GM19463 (cell line): ENCODE data around the gene RAN.
"Not testable (repeated sequence)": the region's sequence is repeated elsewhere in the genome, so short reads cannot be mapped to it uniquely, and the experiment has no call there.

Experiments
- ATAC-seq: cut with Tn5 transposase; IDR thresholded peaks from one replicate; pipeline ENCODE4 v1.9.1; 2021; ENCODE audit warnings: mild to moderate bottlenecking, moderate library complexity; ENCODE audit not compliant: unreplicated experiment

Gene RAN

DNA sequence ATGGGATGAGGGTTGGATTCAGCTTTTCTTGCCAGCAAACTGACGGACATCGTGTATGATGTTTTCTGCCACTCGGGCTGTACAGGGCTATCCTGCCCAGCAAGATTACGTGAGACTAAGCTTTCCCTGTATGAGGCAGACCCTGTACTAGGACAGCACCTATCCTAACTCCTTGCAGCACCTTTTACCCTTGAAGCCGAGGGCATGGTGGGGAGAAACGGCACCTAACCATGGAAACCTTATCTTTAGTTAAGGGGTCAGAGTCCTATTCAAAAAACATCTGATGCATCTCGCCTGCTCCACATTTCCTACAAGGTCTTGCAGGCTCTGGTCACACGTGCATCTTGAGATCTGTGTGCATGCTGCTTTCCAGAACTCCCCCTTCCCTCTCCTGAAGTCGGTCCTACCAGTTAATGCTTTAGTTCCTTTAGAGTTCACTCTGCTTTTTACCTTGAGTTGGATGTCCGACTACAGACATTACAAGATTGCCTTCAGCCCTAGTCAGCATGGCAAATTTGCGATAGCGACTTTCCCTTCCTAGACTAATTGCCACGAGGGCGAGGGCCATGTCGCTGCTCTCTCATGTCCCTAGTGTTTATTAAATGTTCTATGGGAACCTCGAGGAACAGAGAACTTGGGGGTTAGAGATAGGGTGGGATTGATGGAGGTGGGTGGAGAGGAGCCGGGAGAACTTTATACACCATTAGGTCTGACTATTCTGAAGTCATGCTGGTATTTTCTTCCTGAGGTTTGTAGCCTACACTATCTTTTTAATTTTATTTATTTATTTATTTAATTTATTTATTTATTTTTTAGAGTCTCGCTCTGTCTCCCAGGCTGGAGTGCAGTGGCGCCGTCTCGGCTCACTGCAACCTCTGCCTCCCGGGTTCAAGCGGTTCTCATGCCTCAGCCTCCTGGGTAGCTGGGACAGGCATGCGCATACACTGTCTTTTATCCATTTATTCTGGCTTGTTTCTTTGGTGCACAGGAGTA, 6.6 kb downstream of the RAN start:
- no peak for ATAC-seq

DNA sequence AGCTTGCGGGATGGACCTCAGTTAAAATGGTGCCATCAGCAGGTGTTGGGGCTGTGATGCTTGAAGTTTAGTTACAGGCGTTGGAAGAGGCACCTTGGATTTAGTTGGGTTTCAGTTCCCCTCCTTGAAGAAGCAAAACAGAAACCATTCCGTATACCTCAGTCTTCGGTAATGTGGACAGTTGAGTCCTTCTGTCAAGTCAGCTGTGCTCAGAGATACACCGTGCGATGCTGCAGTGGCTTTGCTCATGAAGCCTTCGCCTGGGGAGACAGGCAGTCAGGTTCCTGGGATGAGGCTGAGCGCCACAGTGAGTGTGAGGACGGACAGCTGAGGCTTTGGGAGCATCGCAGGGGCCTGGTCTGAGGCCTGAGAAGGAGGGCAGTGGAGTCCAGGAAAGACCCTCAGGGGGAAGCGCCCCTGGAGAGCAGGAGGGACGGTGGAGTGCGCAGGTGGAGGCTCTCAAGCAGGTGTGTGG, 7.4 kb downstream of the RAN start:
- ATAC-seq, result peak; percentile 77

DNA sequence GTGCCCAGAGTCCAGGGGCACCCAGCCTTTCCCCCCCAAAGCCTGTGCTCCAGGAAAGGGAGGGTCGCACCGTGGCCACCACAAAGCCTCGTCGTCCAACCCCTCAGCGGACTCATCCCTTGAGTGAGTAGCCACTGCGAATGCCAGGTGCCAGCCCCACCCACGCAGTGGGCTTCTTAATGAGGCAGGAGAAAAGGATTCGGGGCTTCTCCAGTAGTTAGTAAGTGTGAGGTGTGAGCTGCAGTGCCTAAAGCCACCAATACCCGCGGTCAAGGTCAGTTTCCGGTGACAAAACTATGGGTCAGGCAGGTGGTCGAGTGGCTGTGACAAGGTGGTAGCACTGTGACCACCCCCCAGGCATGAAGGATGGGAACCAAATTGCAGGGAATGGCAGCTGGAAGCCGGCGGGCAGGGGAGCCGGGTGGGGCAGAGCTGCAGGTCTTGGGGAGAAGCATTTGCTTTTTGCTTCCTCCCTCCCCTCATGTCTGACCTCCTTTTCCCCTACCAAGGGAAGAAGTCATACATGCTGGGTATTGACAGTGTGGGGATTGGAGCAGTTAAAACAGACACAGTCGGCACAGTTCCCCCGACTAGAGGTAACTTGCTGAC, 8.0 kb downstream of the RAN start:
- ATAC-seq, result peak; percentile 18

DNA sequence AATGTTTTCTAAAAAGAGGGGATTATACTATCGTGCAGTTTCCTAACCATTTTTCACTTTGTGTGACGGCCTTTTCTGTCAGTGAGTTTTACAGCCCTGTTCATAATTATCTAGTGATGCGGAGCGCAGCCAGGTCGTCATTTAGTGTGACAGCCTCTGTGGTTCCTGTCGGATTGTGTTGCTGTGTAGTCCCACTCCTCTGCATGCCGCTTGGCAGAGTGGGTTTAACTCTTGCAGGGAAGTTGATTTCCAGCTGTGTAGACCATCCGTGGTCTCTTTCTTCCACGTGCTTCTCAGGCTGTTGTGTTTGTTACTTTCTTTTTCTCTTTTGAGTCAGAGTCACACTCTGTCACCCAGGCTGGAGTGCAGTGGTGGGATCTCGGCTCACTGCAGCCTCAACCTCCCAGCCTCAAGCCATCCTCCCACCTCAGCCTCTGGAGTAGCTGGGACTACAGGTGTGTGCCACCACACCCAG, 8.6 kb downstream of the RAN start:
- ATAC-seq, result peak; percentile 58

DNA sequence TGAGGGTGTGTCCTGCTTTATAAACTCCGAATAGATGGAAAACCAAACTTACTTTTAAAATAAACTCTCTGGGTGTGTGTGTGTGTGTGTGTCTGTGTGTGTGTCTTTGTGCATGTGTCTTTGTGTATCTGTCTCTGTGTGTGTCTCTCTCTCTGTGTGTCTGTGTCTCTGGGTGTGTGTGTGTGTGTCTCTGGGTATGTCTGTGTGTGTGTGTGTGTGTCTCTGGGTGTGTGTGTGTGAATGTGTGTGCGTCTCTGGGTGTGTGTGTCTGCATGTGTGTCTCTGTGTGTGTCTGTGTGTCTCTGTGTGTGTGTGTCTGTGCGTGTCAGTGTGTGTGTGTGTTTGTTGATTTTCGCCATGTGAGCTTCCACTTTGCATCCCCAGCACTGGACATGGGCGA, 9.2 kb downstream of the RAN start:
- ATAC-seq, result no peak

DNA sequence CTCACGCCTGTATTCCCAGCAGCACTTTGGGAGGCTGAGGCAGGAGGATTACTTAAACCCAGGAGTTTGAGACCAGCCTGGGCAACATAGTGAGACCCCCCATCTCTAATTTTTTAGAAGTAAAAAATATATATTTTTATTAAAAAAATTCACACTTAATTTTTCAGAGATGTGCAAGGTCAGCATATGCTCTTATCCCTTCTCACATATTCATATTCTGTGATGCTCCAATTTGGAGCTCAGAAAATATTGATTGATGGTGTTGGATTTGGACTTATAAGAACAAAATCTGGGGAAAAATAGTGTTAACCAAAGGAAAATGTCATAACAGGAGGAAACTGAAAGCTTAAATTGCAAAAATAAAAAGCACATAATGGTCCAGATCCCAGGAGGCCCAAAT, 9.7 kb downstream of the RAN start:
- no peak for ATAC-seq

DNA sequence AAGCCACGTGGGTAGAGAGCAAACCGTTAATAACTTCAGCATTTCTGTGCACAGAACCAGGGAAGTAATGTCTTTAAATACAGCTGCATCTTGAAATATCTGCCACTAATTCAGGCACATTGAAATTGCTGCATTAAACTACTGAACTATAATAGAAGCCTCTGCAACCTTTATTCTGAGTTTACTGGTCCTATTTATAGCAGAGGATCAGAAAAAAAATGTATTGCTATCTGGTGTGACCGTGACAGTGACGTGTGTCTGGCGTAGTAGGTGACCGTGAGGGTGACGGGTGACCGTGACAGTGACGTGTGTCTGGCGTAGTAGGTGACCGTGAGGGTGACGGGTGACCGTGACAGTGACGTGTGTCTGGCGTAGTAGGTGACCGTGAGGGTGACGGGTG, 15.3 kb downstream of the RAN start:
- not testable (repeated sequence) for ATAC-seq

DNA sequence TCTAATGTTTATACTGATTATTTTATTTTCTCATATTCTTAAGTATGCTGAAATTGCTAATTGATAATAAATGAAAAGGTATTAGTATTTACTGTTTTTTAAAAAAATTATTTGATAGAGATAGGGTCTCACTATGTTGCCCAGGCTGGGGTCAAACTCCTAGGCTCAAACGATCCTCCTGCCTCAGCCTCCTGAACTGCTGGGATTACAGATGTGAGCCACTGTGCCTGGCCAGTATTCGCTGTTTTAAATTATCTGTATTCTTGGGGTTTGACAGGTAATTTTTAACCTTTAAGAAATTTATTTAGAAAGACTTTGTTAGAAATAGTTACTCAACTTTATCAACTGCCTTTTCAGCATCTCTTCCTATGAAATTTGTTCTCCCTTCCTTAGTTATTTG, 32.2 kb downstream of the RAN start:
- no peak for ATAC-seq

DNA sequence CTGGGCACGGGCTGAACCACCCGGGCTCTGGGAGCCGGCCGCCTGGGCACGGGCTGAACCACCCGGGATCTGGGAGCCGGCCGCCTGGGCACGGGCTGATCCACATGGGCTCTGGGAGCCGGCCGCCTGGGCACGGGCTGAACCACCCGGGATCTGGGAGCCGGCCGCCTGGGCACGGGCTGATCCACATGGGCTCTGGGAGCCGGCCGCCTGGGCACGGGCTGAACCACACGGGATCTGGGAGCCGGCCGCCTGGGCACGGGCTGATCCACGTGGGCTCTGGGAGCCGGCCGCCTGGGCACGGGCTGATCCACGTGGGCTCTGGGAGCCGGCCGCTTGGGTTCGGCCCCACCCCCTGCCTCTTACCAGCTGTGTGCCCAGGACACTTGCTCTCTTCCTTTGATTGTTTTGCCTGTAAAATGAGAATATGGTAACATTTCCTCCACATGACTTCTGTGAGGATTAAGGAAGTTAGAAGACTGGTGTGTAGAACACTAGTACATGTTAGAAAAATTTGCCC, 33.1 kb downstream of the RAN start:
- ATAC-seq, result not testable (repeated sequence)

DNA sequence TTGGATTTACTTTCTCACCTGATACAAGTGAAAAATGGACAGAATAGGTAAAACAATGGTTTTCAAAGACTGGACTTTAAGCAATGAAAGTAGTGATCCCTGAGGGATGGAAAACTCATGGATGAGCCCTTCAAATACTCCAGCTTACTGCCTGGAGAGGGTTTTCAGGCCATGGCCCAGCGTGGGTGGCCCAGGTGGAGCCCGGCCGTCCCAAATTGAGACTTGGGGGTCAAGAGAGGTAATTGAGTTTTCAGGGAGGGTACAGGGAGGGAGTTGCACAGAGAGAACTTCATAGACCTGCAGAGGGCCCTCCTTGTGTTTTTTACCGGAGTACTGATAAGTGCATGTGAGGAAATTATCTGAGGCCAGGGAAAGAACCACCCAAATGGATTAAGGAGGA, 37.2 kb downstream of the RAN start:
- no peak for ATAC-seq

DNA sequence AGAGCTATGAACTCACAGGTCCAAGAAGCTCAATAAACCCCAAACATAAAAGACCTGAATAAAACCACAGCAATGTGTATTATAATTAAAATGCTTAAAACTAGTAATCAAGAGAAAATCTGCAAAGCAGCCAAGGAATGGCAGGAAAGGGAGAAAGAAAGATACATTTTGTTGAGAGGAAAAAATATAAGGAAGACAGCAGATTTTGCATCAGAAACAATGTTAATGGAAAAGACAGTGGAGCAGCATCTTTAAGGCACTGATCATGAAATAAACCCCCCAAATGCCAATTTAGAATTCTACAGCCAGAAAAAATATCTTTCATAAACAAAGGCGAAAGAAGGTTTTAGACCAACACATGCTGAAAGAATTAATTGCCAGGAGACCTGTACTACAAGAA, 39.3 kb downstream of the RAN start:
- ATAC-seq, result no peak

DNA sequence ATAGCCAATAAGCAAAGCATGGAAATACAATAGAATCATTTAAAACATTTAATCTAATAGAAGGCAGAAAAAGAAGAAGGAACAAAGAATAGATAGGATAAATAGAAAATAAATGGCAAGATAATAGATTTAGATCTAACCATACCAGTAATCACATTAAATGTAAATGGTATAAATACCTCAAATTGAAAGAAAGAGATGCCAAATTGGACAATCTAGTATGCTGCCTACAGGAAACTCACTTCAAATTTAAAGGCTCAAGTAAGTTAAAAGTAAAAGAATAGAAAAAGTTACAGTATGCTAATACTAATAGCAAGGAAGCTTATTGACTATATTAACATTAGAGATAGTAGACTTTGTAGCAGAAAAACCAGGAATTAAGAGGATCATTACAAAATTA, 40.1 kb downstream of the RAN start:
- no peak for ATAC-seq

DNA sequence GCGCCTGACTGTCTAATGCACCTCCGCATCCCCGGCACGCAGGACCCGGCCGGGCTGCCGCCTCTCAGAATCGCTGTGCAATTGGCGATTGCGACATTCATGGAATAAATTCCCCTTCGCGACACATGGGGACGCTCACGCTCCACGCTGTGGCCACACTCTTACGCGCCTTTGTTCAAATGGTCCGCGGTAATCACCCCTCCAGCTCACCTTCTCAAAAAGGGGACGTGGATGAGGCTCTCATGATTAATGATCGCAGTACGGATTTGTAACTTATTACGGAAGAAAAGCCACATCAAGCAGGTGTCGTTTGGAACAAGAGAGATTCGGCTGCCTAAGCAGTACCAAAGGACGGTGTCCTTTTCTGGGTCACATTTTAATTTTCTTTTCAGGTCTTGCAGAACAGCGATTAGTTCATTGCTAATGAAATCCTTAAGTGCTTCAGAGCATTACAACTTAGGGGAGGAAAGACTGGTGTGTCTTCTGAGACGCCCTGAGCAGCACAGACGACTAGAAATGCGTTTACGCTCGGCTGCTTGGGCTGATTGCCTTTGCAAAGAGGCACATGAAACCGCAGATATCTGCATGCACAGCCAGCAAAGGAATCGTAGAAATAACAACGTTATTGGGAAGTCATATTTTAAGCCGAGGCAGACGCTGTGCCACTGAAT, 44.5 kb downstream of the RAN start:
- peak; percentile 75 for ATAC-seq

DNA sequence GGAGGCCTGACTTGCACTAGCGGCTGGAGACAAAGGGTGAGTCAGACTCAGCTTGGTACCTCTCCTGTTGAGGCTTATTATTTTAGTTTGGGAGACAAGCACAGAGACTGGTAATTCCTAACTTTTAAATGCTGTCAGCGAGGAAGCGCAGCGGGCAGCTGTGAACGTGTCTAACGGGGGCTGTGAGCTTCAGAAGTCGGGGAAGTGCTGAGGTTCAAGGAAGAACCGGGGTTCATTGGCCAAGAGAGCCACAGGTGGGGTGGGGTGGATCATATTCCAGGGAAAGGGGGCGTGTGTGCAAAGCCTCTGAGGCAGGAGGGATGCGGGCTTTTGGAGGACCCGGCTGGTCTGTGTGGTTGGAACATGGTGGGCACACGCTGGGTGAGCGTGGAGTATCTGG, 45.7 kb downstream of the RAN start:
- no peak for ATAC-seq

DNA sequence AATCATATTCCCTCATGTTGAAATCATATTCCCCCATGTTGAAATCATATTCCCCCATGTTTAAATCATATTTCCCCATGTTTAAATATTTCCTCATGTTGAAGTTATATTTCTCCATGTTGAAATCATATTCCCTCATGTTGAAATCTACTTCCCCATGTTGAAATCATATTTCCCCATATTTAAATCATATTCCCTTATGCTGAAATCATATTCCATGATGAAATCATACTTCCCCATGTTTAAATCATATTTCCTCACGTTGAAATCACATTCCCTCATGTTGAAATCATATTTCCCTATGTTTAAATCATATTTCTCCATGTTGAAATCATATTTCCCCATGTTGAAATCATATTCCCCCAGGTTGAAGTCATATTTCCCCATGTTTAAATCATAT, 47.2 kb downstream of the RAN start:
- no peak for ATAC-seq

DNA sequence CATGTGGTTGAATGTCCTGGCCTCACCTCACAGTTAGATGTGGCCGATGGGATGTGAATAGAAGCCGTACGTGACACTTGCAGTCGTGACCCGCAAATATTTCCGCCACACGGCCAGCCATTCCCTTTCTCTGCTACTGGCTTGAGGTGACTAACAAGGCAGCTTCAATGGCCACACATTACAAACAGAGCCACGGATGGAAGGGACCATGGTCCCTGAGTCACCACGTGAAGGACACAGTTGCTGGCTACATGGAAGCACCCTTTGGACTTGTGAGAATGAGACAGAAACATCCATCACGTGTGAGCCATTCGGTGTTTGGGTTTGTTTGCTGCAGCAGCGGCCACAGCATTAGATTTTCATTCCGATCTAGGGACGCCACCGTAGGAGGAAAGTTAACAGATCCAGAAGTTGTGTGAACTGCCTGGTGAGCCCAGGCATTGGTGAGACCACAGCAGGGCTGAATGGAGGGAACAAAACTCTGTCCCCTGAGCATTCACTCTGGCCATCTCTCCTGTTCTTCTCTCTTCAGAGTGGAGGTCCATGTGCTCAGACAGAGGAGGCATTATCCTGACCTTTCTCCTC, 48.3 kb downstream of the RAN start:
- no peak for ATAC-seq

DNA sequence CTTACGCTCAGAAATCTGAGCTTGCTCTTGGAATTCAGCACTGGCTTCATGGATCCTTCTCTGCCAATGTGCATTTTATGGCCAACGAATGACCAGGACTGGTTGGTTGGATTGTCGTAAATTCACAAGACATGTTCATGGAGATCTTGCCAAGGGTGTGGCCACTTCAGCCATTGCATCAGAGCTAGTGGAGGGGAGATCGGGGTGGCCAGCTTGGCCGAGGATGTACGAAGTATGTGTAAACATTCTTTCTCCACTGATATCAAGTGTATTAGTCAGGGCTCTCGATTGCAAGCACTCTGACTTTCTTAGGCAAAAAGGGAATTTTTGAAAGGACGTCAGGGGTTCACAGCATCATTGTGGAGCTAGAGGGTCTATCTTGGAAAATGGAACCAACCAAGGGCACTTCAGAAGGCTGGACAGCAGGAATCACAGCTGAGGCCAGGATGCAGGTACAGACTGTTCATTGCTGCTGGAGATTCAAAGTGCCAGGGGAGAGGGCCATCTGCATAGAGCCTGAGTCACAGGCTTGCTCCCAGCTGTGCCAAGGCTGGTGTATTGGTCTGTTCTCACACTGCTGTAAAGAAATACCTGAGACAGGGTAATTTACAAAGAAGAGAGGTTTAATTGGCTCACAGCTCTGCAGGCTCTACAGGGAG, 49.0 kb downstream of the RAN start:
- ATAC-seq, result no peak

DNA sequence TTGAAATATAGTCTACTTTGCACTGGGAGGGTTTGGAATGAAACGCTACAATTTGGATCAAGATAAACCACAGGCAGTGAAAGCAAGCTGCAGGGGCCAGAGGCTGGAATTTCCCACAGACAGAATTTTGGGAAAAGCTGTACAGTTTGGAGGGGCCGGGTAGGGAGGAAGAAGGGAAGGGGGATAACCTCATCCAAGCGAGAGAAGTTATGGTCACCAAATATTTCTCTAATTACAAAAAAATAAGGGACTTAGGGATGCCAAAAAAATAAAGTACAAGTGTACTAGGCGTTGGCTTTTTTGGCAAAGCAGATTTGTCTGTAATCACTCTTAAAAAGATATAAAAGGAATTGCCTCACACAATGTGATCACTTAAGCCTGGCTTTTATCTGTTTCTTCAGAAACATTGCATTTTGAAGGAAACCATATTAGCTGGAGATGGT, 50.7 kb downstream of the RAN start:
- ATAC-seq, result no peak

DNA sequence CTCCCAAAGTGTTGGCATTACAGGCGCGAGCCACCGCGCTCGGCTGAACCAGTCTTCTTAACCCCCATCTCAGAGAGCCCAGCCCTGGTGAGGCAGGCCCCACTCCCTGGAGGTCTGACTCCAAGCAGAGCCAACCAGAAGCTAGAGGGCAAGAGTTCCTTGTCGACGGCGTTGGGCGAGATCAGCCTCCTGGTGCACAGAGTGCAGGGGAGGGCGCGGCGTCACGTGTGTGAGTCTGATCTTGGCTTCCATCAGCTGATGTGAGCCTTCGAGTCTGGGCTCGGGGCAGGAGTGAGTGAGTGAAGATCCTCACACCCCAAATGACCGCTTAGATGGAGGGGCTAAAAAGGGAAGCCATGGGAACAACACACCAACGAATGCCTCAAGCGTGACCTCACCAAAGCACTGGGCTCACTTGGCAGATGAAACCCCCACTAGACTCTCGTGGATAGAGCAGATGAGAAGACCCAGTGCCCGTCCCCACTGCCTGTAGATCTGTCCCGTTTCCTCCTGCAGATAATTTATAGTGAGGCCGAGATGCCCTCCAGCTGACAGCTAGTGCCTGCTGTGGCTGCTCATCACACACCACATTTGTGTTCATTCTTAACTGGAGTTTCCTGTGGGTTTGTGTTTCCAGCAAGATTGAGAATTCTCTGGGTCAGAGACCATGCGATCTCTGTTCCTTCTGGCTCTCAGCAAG, 53.2 kb downstream of the RAN start:
- no peak for ATAC-seq

DNA sequence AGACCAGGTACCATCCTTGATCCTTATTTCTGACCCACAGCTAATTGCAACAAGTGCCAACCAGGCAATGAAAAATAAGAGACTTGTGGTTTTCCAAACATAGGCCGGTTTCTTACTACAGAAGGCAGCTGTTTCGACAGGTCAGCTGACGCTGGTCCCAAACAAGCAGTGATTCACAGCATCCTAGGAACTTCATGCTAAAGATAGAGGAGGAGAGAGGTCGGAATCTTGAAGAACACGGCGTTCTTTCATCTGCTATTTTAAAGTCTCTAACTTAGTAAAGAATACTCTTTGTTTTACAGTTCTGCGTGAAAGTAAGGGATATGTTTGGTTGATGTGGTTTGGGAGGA, 53.8 kb downstream of the RAN start:
- ATAC-seq, result no peak
